H1 (cell line): Measurements from ENCODE around the gene LMAN1L. TPM values are rescaled to one million over a fixed set of nuclear protein-coding genes. Genes with fewer than 3 reads are reported as not detected.

ENCODE experiments used
- CTCF ChIA-PET: fragments of 300-600 bp; sonication (Branson Sonifier 250); formaldehyde crosslinking; loops from one replicate; lab custom pipeline; 2021; ENCODE audit not compliant: partially characterized antibody; lab: Charles Lee
- POLR2A ChIA-PET: fragments of 300-600 bp; sonication (Branson Sonifier 250); formaldehyde crosslinking; loops from one replicate; lab custom pipeline; 2021; ENCODE audit warnings: inconsistent platforms; ENCODE audit not compliant: partially characterized antibody; lab: Charles Lee
- DNase-seq, 2 experiments: peaks; one replicate each; pipeline versions ENCODE4 v3.0.0 to v3.0.0-alpha.2; 2010 to 2022; ENCODE audit warnings: low spot score in 2 of 2, low read depth in 1 of 2, mixed read lengths in 1 of 2
- FAIRE-seq: peaks from 2 replicates; lab custom pipeline; 2011; peaks lifted over from hg19 to GRCh38; lab: Jason Lieb, UNC
- H2AFZ ChIP-seq: 2 replicates; pipeline ENCODE4 v1.8.1; 2012; ENCODE audit warnings: low read length, inconsistent platforms
- H2AK5ac ChIP-seq: 2 replicates; pipeline ENCODE4 v1.6.1; 2013; ENCODE audit warnings: low read depth, low read length
- H2BK120ac ChIP-seq: replicated peaks from 2 replicates; pipeline ENCODE3; 2013; ENCODE audit warnings: low read depth, low read length, inconsistent platforms
- H2BK12ac ChIP-seq: 2 replicates; pipeline ENCODE4 v1.6.1; 2013; ENCODE audit warnings: low read depth, low read length
- H2BK15ac ChIP-seq: 2 replicates; pipeline ENCODE4 v1.6.1; 2013; ENCODE audit warnings: low read length
- H2BK20ac ChIP-seq: 2 replicates; pipeline ENCODE4 v1.6.1; 2013; ENCODE audit warnings: low read length
- H2BK5ac ChIP-seq: 2 replicates; pipeline ENCODE4 v1.6.1; 2013; ENCODE audit warnings: low read depth, low read length
- H3K14ac ChIP-seq: 2 replicates; pipeline ENCODE4 v1.6.1; 2013; ENCODE audit warnings: inconsistent platforms; ENCODE audit not compliant: insufficient read length
- H3K18ac ChIP-seq: 2 replicates; pipeline ENCODE4 v1.6.1; 2013; ENCODE audit warnings: low read length; ENCODE audit errors: extremely low read depth
- H3K23ac ChIP-seq: 2 replicates; pipeline ENCODE4 v1.6.1; 2013; ENCODE audit warnings: inconsistent platforms; ENCODE audit not compliant: insufficient read length
- H3K23me2 ChIP-seq: 2 replicates; pipeline ENCODE4 v1.6.1; 2013; ENCODE audit warnings: low read depth, low read length
- H3K27ac ChIP-seq: 2 replicates; pipeline ENCODE4 v1.6.1; 2011; ENCODE audit warnings: low read depth, low read length, inconsistent platforms
- H3K27me3 ChIP-seq, 4 experiments: replicated peaks in 1 of 4; 1 replicate in 1 of 4; 2 replicates in 3 of 4; pipeline versions ENCODE4 v1.6.1 to v1.8.1; 2011 to 2013; ENCODE audit warnings: low read length in 3 of 4, mild to moderate bottlenecking in 3 of 4, inconsistent platforms in 2 of 4, mixed read lengths in 2 of 4, moderate library complexity in 1 of 4; ENCODE audit not compliant: control insufficient read depth in 3 of 4, insufficient read depth in 3 of 4; ENCODE audit errors: extremely low read depth in 1 of 4
- H3K36me3 ChIP-seq, 4 experiments: 2 replicates each; pipeline versions ENCODE4 v1.6.1 to v1.8.1; 2011 to 2013; ENCODE audit warnings: mild to moderate bottlenecking in 4 of 4, low read length in 3 of 4, moderate library complexity in 2 of 4, control low read depth in 1 of 4, inconsistent platforms in 1 of 4; ENCODE audit not compliant: insufficient read depth in 4 of 4, control insufficient read depth in 2 of 4
- H3K4ac ChIP-seq: replicated peaks from 2 replicates; pipeline ENCODE3; 2013; ENCODE audit warnings: low read length, low read depth, mixed read lengths, inconsistent platforms; ENCODE audit not compliant: insufficient read length
- H3K4me1 ChIP-seq, 4 experiments: replicated peaks in 1 of 4; 1 replicate in 1 of 4; 2 replicates in 3 of 4; pipeline versions ENCODE4 v1.6.1 to v1.8.1; 2011 to 2013; ENCODE audit warnings: low read length in 3 of 4, inconsistent platforms in 2 of 4, mixed read lengths in 1 of 4; ENCODE audit not compliant: insufficient read depth in 4 of 4, control insufficient read depth in 3 of 4
- H3K4me2 ChIP-seq, 2 experiments: 2 replicates each; pipeline versions ENCODE4 v1.6.1 to v1.8.1; 2011 to 2013; ENCODE audit warnings: low read depth in 2 of 2, low read length in 2 of 2, control low read depth in 1 of 2, inconsistent platforms in 1 of 2, mild to moderate bottlenecking in 1 of 2; ENCODE audit not compliant: insufficient read depth in 1 of 2
- H3K4me3 ChIP-seq, 4 experiments: fragments of 200-600, 300-600 bp in 1 of 4; sonication (generic), shearing (Covaris generic), sonication (Bioruptor Twin) in 1 of 4; 2 replicates each; pipeline versions ENCODE4 v1.5.1 to v1.8.1; 2011 to 2016; ENCODE audit warnings: low read length in 4 of 4, low read depth in 3 of 4, control low read depth in 2 of 4, inconsistent platforms in 2 of 4, mild to moderate bottlenecking in 2 of 4, mixed read lengths in 1 of 4, moderate library complexity in 1 of 4; ENCODE audit not compliant: insufficient read depth in 2 of 4; ENCODE audit errors: extremely low read depth in 1 of 4
- H3K56ac ChIP-seq: replicated peaks from 2 replicates; pipeline ENCODE3; 2013; ENCODE audit warnings: low read depth, mild to moderate bottlenecking, mixed read lengths, low read length, inconsistent platforms; ENCODE audit not compliant: insufficient read length
- H3K79me1 ChIP-seq: 2 replicates; pipeline ENCODE4 v1.6.1; 2013; ENCODE audit warnings: low read depth, low read length, control low read depth
- H3K79me2 ChIP-seq, 2 experiments: 2 replicates each; pipeline versions ENCODE4 v1.6.1 to v1.8.1; 2012 to 2013; ENCODE audit warnings: low read length in 2 of 2, mild to moderate bottlenecking in 2 of 2, inconsistent platforms in 1 of 2; ENCODE audit not compliant: insufficient read depth in 2 of 2, control insufficient read depth in 1 of 2
- H3K9ac ChIP-seq, 4 experiments: replicated peaks in 1 of 4; 1 replicate in 1 of 4; 2 replicates in 3 of 4; pipeline versions ENCODE4 v1.6.1 to v1.8.1; 2011 to 2013; ENCODE audit warnings: low read depth in 3 of 4, low read length in 3 of 4, control low read depth in 2 of 4, mild to moderate bottlenecking in 2 of 4, moderate library complexity in 2 of 4, inconsistent platforms in 1 of 4; ENCODE audit errors: extremely low read depth in 1 of 4
- H3K9me3 ChIP-seq, 2 experiments: 2 replicates each; pipeline versions ENCODE4 v1.6.1 to v1.8.1; 2012 to 2013; ENCODE audit warnings: mild to moderate bottlenecking in 2 of 2, moderate library complexity in 2 of 2, control low read depth in 1 of 2, inconsistent platforms in 1 of 2, low read depth in 1 of 2, low read length in 1 of 2, mixed read lengths in 1 of 2; ENCODE audit not compliant: insufficient read depth in 2 of 2
- H4K20me1 ChIP-seq, 2 experiments: replicated peaks in 1 of 2; 2 replicates each; pipeline versions ENCODE3 to v1.8.1; 2011 to 2013; ENCODE audit warnings: inconsistent platforms in 2 of 2, low read length in 2 of 2, mild to moderate bottlenecking in 1 of 2; ENCODE audit not compliant: insufficient read depth in 2 of 2, control insufficient read depth in 1 of 2
- H4K5ac ChIP-seq: 2 replicates; pipeline ENCODE4 v1.6.1; 2013; ENCODE audit warnings: low read length, low read depth, mixed read lengths, inconsistent platforms; ENCODE audit not compliant: insufficient read length
- H4K8ac ChIP-seq: 2 replicates; pipeline ENCODE4 v1.8.0; 2013; ENCODE audit warnings: mild to moderate bottlenecking, moderate library complexity, low read length, inconsistent platforms; ENCODE audit not compliant: insufficient read depth; ENCODE audit errors: extremely low read depth
- H4K91ac ChIP-seq: replicated peaks from 2 replicates; pipeline ENCODE3; 2013; ENCODE audit warnings: low read length, mixed read lengths, inconsistent platforms; ENCODE audit not compliant: insufficient read length
- ATF3 ChIP-seq: IDR thresholded peaks from 2 replicates; pipeline ENCODE4 v1.6.1; 2011; ENCODE audit warnings: low read depth, mild to moderate bottlenecking, low read length; ENCODE audit not compliant: insufficient read depth
- BCL11A ChIP-seq, 2 experiments: IDR thresholded peaks; one replicate each; pipeline ENCODE4 v1.6.1; 2011; ENCODE audit warnings: low read depth in 2 of 2, low read length in 2 of 2, mild to moderate bottlenecking in 2 of 2
- BRCA1 ChIP-seq: IDR thresholded peaks from 2 replicates; pipeline ENCODE4 v1.6.1; 2012; ENCODE audit warnings: low read depth, low read length, improper control_type of control experiment
- CBX8 ChIP-seq: fragments of 300-800, 300-1000 bp; sonication (generic); IDR thresholded peaks from 2 replicates; pipeline ENCODE4 v1.7.1; 2016; ENCODE audit warnings: low read depth, low read length, borderline replicate concordance
- RAD21 ChIP-seq, 2 experiments: IDR thresholded peaks in 1 of 2; conservative IDR thresholded peaks in 1 of 2; 2 replicates each; pipeline ENCODE4 v1.6.1; 2011; ENCODE audit warnings: low read depth in 2 of 2, low read length in 2 of 2, improper control_type of control experiment in 1 of 2, inconsistent platforms in 1 of 2, mild to moderate bottlenecking in 1 of 2, moderate library complexity in 1 of 2
- SIRT6 ChIP-seq: IDR thresholded peaks from one replicate; pipeline ENCODE4 v1.7.1; 2012; ENCODE audit warnings: low read length, inconsistent platforms
- TBP ChIP-seq: IDR thresholded peaks from 2 replicates; pipeline ENCODE4 v1.6.1; 2011; ENCODE audit warnings: low read depth, low read length, improper control_type of control experiment
- TCF12 ChIP-seq: IDR thresholded peaks from 2 replicates; pipeline ENCODE4 v1.6.1; 2011; ENCODE audit warnings: low read depth, mild to moderate bottlenecking, low read length
- YY1 ChIP-seq: IDR thresholded peaks from 2 replicates; pipeline ENCODE4 v1.6.1; 2011; ENCODE audit warnings: low read depth, mild to moderate bottlenecking, low read length
- WGBS, 2 experiments: shearing (Covaris generic) in 1 of 2; methylation state at CpG; one replicate each; pipeline versions ENCODE4 v1.1.6 to v1.1.7; 2013 to 2015; ENCODE audit warnings: low lambda C conversion rate in 2 of 2, mixed read lengths in 2 of 2, inconsistent platforms in 1 of 2, low coverage in 1 of 2, missing lambda C conversion rate in 1 of 2; ENCODE audit not compliant: insufficient replicate concordance in 2 of 2, insufficient coverage in 1 of 2, insufficient read length in 1 of 2; ENCODE audit errors: extremely low coverage in 1 of 2, missing lambda C conversion rate in 1 of 2; 5-methylcytosine and 5-hydroxymethylcytosine counted together
- polyA plus RNA-seq, 7 experiments: library from polyadenylated mRNA; depleted of rRNA in 3 of 7; stranded (reverse) in 5 of 7; unstranded in 2 of 7; fragments of >200 nt in 5 of 7; fragments of 200-250 nt in 2 of 7; gene quantifications; 1 replicate in 5 of 7; 2 replicates in 1 of 7; 4 replicates in 1 of 7; pipeline versions ENCODE4 v1.2.1 to v1.2.3, GENCODE V29; 2011 to 2013; ENCODE audit warnings: missing spikeins in 2 of 7, mixed read lengths in 2 of 7
- total RNA-seq: library from RNA; stranded (reverse); fragmentation: NEBNext Ultra II Directional; extraction: Animal tissue kit (Norgen Biotek cat#: 25700); gene quantifications from 2 replicates; pipeline ENCODE4 v1.2.1, GENCODE V29; 2021

Gene LMAN1L
- total and polyA plus RNA-seq, 2 of the 8 experiments (the other 6 are each of a cell fraction or from before 2014, with no cell fraction given) = not detected

- Histone ChIP-seq H3K36me3 (peaks cover 2 to 11% (median 7%) of the 10 kb centered on the region in 4 experiments; a peak in 6 of 8 replicates), H4K8ac (no peak overlapping the region), H3K18ac (no peak overlapping the region), H3K9me3 (no peaks in the 10 kb centered on the region), H3K4me1 (peaks cover 0 to 1% (median 0%) of the 10 kb centered on the region in 4 experiments; a peak in 1 of 7 replicates), H2BK12ac (no peak overlapping the region), H3K79me2 (peaks cover 0 to 4% of the 10 kb centered on the region in 2 experiments; a peak in 1 of 4 replicates), H3K4ac (no peak overlapping the region), H3K9ac (no peak overlapping the region), H3K56ac (no peak overlapping the region), H4K20me1 (peaks cover 0 to 7% of the 10 kb centered on the region in 2 experiments), H3K4me3 (no peak overlapping the region), H2BK15ac (no peak overlapping the region)
- CTCF ChIA-PET = interaction anchor here (0.8 to 4.9 kb wide), 8 partner anchors 11 to 87 kb away, joined by 3 to 24 read pairs (median 4); partner anchors contain the start of gene ULK3
- TF ChIP-seq TCF12 (no peak), BCL11A (IDR thresholded peaks at IDR 0.05; ENCODE audit: low read depth in 2 of 2, low read length in 2 of 2) (no peak), CBX8 (no peak), ATF3 (no peak), YY1 (no peak), TBP (no peak), RAD21 (IDR thresholded peaks at IDR 0.05 in 1 of 2, conservative IDR thresholded peaks at IDR 0.05 in 1 of 2; ENCODE audit: low read depth in 2 of 2, low read length in 2 of 2) (no peak), SIRT6 (no peak), BRCA1 (no peak)
- TF ChIP-seq, all 59 proteins: peak for 0
- 88% methylated on average over 5 of the region's 5 CpGs; no CpG with 5 or more reads in 1 of the 2 experiments for WGBS, 2 experiments
- no peak for DNase-seq
- POLR2A ChIA-PET = interaction anchor here (1.0 to 2.3 kb wide), 3 partner anchors 13 to 49 kb away, joined by 3 to 6 read pairs (median 4); partner anchors contain the start of genes FAM219B and ULK3
- H3K27me3 ChIP-seq = no peaks in the 10 kb centered on the region
- no peak overlapping the region for H4K91ac ChIP-seq
- no peaks in the 10 kb centered on the region for H3K23me2 ChIP-seq
- H2BK5ac ChIP-seq = no peak overlapping the region
- no peak for FAIRE-seq
- no peak overlapping the region for H3K4me2 ChIP-seq
- H2AFZ ChIP-seq = no peak overlapping the region
- H3K23ac ChIP-seq = no peak overlapping the region
- peaks cover 6% of the 10 kb centered on the region for H3K79me1 ChIP-seq
- no peak overlapping the region for H2AK5ac ChIP-seq
- H4K5ac ChIP-seq = no peak overlapping the region
- no peak overlapping the region for H2BK20ac ChIP-seq
- no peak overlapping the region for H3K14ac ChIP-seq
- H3K27ac ChIP-seq = no peak overlapping the region
- no peak overlapping the region for H2BK120ac ChIP-seq
Measured at GRCh38 chr15:74857082-74857655, 44.5 kb downstream of the LMAN1L start.
